Right lobe of liver (tissue), 4 donors: ENCODE results near the gene CYP27C1.

Source experiments
- CTCF ChIP-seq, 4 donors: fragments of 200-600 bp in 3 of 4; fragments of 450-650 bp in 1 of 4; IDR thresholded peaks; one replicate each; pipeline versions ENCODE4 v1.5.1 to v1.8.0; 2016 to 2022; ENCODE audit warnings: antibody characterized with exemption in 4 of 4, mild to moderate bottlenecking in 2 of 4
- POLR2A ChIP-seq: fragments of 450-650 bp; IDR thresholded peaks from one replicate; pipeline ENCODE4 v1.6.1; 2017; ENCODE audit warnings: antibody characterized with exemption, mild to moderate bottlenecking
- donor health status: DM: no; HTN: no; CAD: no.
- donor health status: DM: no; HTN: no; CAD: no.
- donor health status: DM: no; HTN: yes; CAD: no.

- TF ChIP-seq CTCF (IDR thresholded peaks at IDR 0.05) = no peak
- no peak for TF ChIP-seq POLR2A
These were observed 41.8 kb upstream of the CYP27C1 start for GRCh38 chr2:127261804-127262406.
